Calu3 (cell line): ENCODE data around the gene SENP5. TPM values are rescaled to one million over a fixed set of nuclear protein-coding genes. Genes with fewer than 3 reads are reported as not detected.

Experiments
- BruUV-seq: library from RNA; stranded (reverse); fragments of 400-500 nt; replicated peaks from 2 replicates; lab custom pipeline; 2021; lab: Mats Ljungman, UMichigan
- CTCF ChIA-PET: fragments of 300-600 bp; sonication (Branson Sonifier 250); formaldehyde crosslinking; loops from one replicate; lab custom pipeline; 2022; ENCODE audit warnings: antibody characterized with exemption; lab: Charles Lee
- DNase-seq: peaks from one replicate; pipeline ENCODE4 v3.0.0; 2022
- H3K27ac Mint-ChIP-seq: one replicate; pipeline ENCODE4 v1.8.0; 2022; ENCODE audit warnings: mixed read lengths; ENCODE audit not compliant: unreplicated experiment
- H3K27me3 Mint-ChIP-seq: one replicate; pipeline ENCODE4 v1.8.0; 2022; ENCODE audit warnings: mixed read lengths; ENCODE audit not compliant: unreplicated experiment
- H3K36me3 Mint-ChIP-seq: one replicate; pipeline ENCODE4 v1.8.0; 2022; ENCODE audit warnings: mild to moderate bottlenecking, moderate library complexity, mixed read lengths; ENCODE audit not compliant: insufficient read depth, unreplicated experiment
- H3K4me1 Mint-ChIP-seq: one replicate; pipeline ENCODE4 v1.8.0; 2022; ENCODE audit warnings: mild to moderate bottlenecking, low read depth, mixed read lengths; ENCODE audit not compliant: unreplicated experiment
- H3K4me3 Mint-ChIP-seq: one replicate; pipeline ENCODE4 v1.8.0; 2022; ENCODE audit warnings: mild to moderate bottlenecking, low read depth, moderate library complexity, mixed read lengths; ENCODE audit not compliant: unreplicated experiment
- H3K9me3 Mint-ChIP-seq: one replicate; pipeline ENCODE4 v1.8.0; 2022; ENCODE audit warnings: low read depth, mixed read lengths; ENCODE audit not compliant: unreplicated experiment
- intact Hi-C: fragments of 100-400 bp; cut with micrococcal nuclease; formaldehyde crosslinking; loops from one replicate; pipeline ENCODE4 v1.10.0; 2022; ENCODE audit not compliant: unreplicated experiment
- total RNA-seq: library from RNA; stranded (reverse); gene quantifications from 2 replicates; pipeline ENCODE4 v1.2.3, GENCODE V29; 2022
- TF ChIP-seq, protein P1 (sequence below): fragments of 200-600 bp; IDR thresholded peaks from one replicate; pipeline ENCODE4 v1.8.0; 2022; ENCODE audit warnings: antibody characterized with exemption; ENCODE audit not compliant: unreplicated experiment

The SENP5 gene
- total RNA-seq, 1 experiment from 2014 or later: 35.2 TPM

DNA sequence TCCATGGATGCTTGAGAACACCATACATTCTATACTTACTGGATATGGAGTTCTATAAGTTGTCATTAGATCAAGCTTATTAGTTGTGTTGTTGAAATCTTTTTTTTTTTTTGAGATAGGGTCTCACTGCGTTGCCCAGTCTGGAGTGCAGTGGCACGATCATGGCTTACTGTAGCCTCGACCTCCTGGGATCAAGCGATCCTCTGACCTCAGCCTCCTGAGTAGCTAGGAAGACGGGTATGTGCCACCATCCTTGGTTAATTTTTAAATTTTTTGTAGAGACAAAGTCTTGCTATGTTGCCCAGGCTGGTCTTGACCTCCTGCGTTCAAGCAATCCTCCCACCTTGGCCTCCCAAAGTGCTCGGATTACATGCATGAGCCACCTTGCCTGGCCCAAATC is 87.1 kb downstream of the SENP5 start:
- no peaks in the 10 kb centered on the region for H3K36me3 Mint-ChIP-seq
- CTCF ChIA-PET: interaction anchor here (0.7 kb wide), 2 partner anchors 31 to 54 kb away, joined by 3 read pairs; no protein-coding TSS in a partner anchor
- H3K4me1 Mint-ChIP-seq: no peaks in the 10 kb centered on the region
- H3K4me3 Mint-ChIP-seq: no peak overlapping the region
- TF ChIP-seq, protein P1, sequence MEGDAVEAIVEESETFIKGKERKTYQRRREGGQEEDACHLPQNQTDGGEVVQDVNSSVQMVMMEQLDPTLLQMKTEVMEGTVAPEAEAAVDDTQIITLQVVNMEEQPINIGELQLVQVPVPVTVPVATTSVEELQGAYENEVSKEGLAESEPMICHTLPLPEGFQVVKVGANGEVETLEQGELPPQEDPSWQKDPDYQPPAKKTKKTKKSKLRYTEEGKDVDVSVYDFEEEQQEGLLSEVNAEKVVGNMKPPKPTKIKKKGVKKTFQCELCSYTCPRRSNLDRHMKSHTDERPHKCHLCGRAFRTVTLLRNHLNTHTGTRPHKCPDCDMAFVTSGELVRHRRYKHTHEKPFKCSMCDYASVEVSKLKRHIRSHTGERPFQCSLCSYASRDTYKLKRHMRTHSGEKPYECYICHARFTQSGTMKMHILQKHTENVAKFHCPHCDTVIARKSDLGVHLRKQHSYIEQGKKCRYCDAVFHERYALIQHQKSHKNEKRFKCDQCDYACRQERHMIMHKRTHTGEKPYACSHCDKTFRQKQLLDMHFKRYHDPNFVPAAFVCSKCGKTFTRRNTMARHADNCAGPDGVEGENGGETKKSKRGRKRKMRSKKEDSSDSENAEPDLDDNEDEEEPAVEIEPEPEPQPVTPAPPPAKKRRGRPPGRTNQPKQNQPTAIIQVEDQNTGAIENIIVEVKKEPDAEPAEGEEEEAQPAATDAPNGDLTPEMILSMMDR: no peak
- no peak overlapping the region for H3K27ac Mint-ChIP-seq
- BruUV-seq: no TSS peak
- no peaks in the 10 kb centered on the region for H3K27me3 Mint-ChIP-seq
- intact Hi-C loops: no loop called here
- no peak for DNase-seq
- no peaks in the 10 kb centered on the region for H3K9me3 Mint-ChIP-seq

DNA sequence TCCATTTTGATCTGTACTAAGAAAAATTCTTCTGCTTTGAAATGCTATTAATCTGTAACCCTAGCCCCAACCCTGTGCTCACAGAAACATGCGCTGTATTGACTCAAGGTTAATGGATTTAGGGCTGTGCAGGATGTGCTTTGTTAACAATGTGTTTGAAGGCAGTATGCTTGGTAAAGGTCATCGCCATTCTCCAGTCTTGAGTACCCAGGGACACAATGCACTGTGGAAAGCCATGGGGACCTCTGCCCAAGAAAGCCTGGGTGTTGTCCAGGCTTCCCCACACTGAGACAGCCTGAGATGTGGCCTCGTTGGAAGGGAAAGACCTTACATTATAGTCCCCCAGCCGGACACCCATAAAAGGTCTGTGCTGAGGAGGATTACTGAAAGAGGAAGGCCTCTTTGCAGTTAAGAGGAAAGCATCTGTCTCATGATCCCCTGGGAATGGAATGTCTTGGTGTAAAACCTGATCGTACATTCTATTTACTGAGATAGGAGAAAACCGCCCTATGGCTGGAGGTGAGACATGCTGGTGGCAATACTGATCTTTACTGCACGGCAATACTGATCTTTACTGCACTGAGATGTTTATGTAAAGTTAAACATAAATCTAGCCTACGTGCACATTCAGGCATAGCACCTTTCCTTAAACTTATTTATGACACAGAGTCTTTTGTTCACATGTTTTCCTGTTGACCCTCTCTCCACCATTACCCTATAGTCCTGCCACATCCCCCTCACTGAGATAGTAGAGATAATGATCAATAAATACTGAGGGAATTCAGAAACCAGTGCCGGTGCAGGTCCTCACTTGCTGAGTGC is 94.6 kb downstream of the SENP5 start:
- CTCF ChIA-PET: no interaction called here
- no TSS peak for BruUV-seq
- Mint-ChIP-seq H3K9me3 (no peaks in the 10 kb centered on the region), H3K27ac (no peak overlapping the region), H3K36me3 (peaks cover 9% of the 10 kb centered on the region), H3K27me3 (no peaks in the 10 kb centered on the region), H3K4me3 (no peak overlapping the region), H3K4me1 (no peaks in the 10 kb centered on the region)
- TF ChIP-seq, protein P1: no peak
- intact Hi-C loops: no loop called here
- no peak for DNase-seq

DNA sequence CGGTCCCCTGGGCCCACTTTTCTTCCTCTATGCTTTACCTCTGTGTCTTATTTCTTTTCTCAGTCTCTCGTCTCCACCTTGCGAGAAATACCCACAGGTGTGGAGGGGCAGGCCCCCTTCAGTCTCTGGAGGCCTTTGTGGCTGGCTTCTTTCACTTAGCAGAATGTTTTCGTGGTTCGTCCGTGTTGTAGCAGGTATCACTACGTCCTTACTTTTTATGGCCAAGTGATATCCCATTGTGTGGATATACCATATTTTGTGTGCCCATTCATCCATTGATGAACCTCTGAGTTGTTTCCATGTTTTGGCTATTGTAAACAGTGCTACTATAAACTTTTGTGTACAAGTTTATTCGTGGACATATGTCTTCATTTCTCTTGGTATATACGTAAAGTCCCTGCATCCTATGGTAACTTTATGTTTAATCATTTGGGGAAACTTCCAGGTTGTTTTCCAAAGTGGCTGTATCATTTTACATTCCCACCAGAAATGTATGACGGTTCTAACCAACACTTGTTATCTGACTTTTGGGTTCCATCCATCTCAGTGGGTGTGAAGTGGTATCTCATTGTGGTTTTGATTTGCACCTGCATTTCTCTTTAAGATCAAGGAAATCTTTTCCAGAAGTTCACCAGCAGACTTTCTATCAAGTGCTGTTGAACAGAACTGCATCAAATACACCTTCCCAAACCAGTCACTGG is 95.4 kb downstream of the SENP5 start:
- DNase-seq: no peak
- TF ChIP-seq, protein P1: no peak
- BruUV-seq: no TSS peak
- Mint-ChIP-seq H3K4me1 (no peaks in the 10 kb centered on the region), H3K27ac (no peak overlapping the region), H3K4me3 (no peak overlapping the region), H3K27me3 (no peaks in the 10 kb centered on the region), H3K36me3 (peaks cover 15% of the 10 kb centered on the region), H3K9me3 (no peaks in the 10 kb centered on the region)
- intact Hi-C loops: no loop called here
- CTCF ChIA-PET: interaction anchor here (0.6 kb wide), 2 partner anchors 115 to 922 kb away, joined by 3 read pairs; no protein-coding TSS in a partner anchor

DNA sequence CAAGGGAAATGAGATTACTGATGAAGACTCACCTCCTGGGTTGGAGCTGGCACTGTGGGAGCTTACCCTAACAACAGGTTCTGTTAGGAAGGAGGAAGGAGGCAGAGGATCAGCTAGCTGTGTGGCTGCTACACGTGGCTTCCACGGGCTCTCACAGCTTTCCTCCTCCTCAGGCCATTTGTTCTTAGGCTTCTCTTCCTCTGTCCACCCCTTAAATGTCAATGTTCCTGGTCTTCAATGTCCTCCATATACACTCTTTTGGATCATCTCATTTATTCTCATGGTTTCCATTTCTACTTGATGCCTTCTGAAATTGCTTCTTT is 95.9 kb downstream of the SENP5 start:
- TF ChIP-seq, protein P1: no peak
- CTCF ChIA-PET: interaction anchor here (0.5 to 0.6 kb wide), 3 partner anchors 11 to 923 kb away, joined by 3 read pairs; no protein-coding TSS in a partner anchor
- no peaks in the 10 kb centered on the region for H3K4me1 Mint-ChIP-seq
- intact Hi-C loops: no loop called here
- H3K9me3 Mint-ChIP-seq: no peaks in the 10 kb centered on the region
- H3K27ac Mint-ChIP-seq: no peak overlapping the region
- H3K4me3 Mint-ChIP-seq: no peak overlapping the region
- H3K27me3 Mint-ChIP-seq: no peaks in the 10 kb centered on the region
- H3K36me3 Mint-ChIP-seq: peaks cover 15% of the 10 kb centered on the region
- BruUV-seq: no TSS peak
- no peak for DNase-seq
